ENCODE results near the gene NDUFB3.
"Not testable (repeated sequence)": the region's sequence is repeated elsewhere in the genome, so short reads cannot be mapped to it uniquely, and the experiment has no call there.

NDUFB3 gene

DNA sequence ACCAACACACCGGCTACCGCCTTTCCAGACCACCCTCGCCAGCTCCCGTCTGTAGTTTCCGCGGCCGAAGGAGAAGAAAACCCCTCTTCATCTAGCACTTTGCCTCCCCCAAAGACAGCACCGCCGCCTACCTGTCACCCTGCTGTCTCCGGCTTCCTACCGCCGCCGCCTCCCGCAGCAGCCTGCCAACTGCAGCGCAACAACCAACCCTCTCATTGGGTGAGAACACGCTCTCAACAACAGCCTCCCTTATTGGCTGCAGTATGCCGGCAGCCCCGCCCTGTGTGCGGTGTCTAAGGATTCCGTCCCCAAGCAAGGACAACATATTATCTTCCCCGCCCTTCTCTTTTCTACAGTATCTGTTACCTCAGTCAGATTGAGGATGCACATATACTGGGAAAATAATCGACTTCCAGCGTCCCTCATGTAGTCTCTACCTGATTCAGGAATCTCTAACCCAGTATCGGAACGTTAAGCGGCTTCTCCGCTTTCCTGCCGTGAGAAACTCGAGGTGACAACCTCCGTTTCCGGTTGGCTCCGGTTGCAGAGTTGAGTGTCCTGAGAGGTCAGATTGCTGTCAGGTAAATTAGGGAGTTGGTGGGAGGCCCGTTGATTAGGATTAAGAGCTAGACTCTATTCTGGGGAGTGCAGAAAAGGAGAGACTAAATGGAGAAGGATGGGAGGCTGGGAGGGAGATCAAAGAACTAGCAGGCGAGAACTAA lies at the start of gene NDUFB3, which contains the start of gene HYCC2:
Gene NDUFB3, plus strand, starts transcription at position 523 of the 722 bp plus-strand sequence. CDS start 6,882 bp downstream, outside the sequence.
Gene HYCC2, minus strand, starts transcription at position 193 of the 722 bp plus-strand sequence. CDS start 47,662 bp downstream, outside the sequence.
- Mint-ChIP-seq H3K36me3 (ENCODE audit: low read depth) (peaks cover 3% of the 10 kb centered on the region), H3K27ac (peak within 1 kb of the TSS; percentile 92), H3K4me3 (peak within 1 kb of the TSS; percentile 89), H3K4me1 (peaks cover 58% of the 10 kb centered on the region), H3K9me3 (no peaks in the 10 kb centered on the region), H3K27me3 (no peaks in the 10 kb centered on the region)
- peak; percentile 99 for ATAC-seq
- DNase-seq = peak; percentile 89

DNA sequence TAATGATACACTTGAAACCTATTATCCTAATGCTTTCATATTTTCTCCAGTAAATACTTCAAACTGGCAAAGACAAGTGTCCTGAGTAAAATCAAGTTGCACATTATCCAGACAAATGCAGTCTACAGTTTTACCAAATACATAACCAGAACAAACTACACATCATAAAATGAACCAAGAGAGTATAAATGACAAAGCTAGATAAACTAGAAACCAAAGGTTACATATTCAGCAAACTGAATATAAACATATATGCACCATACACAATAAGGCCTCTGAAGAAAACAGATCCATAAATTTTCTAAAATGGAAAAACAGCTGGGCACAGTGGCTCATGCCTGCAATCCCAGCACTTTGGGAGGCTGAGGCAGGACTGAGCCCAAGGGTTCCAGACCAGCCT lies 47.3 kb upstream of the NDUFB3 start:
- Mint-ChIP-seq H3K4me1 (peaks cover 26% of the 10 kb centered on the region), H3K4me3 (no peak overlapping the region), H3K27ac (no peak overlapping the region), H3K27me3 (no peaks in the 10 kb centered on the region), H3K9me3 (no peaks in the 10 kb centered on the region), H3K36me3 (ENCODE audit: low read depth) (peaks cover 33% of the 10 kb centered on the region)
- no peak for ATAC-seq
- no peak for DNase-seq

DNA sequence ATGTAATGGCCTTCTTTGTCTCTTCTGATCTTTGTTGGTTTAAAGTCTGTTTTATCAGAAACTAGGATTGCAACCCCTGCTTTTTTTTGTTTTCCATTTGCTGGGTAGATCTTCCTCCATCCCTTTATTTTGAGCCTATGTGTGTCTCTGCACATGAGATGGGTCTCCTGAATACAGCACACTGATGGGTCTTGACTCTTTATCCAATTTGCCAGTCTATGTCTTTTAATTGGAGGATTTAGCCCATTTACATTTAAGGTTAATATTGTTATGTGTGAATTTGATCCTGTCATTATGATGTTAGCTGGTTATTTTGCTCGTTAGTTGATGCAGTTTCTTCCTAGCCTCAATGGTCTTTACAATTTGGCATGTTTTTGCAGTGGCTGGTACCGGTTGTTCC lies 37.4 kb upstream of the NDUFB3 start:
- H3K27me3 Mint-ChIP-seq, H3K27ac Mint-ChIP-seq, DNase-seq, H3K4me3 Mint-ChIP-seq, ATAC-seq, H3K4me1 Mint-ChIP-seq: not testable (repeated sequence)
- Mint-ChIP-seq H3K9me3 (peaks cover 17% of the 10 kb centered on the region), H3K36me3 (ENCODE audit: low read depth) (peaks cover 39% of the 10 kb centered on the region)

DNA sequence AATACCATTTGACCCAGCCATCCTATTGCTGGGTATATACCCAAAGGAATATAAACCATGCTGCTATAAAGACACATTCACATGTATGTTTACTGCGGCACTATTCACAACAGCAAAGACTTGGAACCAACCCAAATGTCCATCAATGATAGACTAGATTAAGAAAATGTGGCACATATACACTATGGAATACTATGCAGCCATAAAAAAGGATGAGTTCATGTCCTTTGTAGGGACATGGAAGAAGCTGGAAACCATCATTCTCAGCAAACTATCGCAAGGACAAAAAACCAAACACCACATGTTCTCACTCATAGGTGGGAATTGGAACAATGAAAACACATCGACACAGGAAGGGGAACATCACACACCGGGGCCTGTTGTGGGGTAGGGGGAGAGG lies 33.4 kb upstream of the NDUFB3 start:
- H3K36me3 Mint-ChIP-seq (ENCODE audit: low read depth) = peaks cover 39% of the 10 kb centered on the region
- not testable (repeated sequence) for H3K27me3 Mint-ChIP-seq, ATAC-seq, H3K27ac Mint-ChIP-seq, H3K4me3 Mint-ChIP-seq, H3K4me1 Mint-ChIP-seq, DNase-seq
- peaks cover 17% of the 10 kb centered on the region for H3K9me3 Mint-ChIP-seq

DNA sequence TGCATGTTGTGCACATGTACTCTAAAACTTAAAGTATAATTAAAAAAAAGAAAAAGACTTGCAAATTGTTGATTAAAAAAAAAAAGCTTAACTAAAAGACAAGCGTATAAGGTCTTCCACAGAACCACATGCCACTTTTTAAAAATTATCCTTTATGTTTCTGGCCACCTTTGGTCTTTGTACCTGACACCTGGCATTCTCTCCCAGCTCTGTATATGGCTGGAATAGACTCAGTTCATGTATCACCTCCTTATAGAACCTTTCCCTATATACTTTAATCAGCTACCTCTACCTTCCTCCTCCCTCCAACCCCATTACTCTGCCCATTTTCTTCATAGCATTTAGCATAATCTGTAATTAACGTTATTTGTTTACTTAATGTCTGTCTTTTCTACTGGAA lies 32.9 kb upstream of the NDUFB3 start:
- Mint-ChIP-seq H3K4me1 (peaks cover 5% of the 10 kb centered on the region), H3K9me3 (peaks cover 17% of the 10 kb centered on the region), H3K27ac (no peak overlapping the region), H3K36me3 (ENCODE audit: low read depth) (peaks cover 42% of the 10 kb centered on the region), H3K4me3 (no peak overlapping the region), H3K27me3 (no peaks in the 10 kb centered on the region)
- no peak for DNase-seq
- no peak for ATAC-seq

DNA sequence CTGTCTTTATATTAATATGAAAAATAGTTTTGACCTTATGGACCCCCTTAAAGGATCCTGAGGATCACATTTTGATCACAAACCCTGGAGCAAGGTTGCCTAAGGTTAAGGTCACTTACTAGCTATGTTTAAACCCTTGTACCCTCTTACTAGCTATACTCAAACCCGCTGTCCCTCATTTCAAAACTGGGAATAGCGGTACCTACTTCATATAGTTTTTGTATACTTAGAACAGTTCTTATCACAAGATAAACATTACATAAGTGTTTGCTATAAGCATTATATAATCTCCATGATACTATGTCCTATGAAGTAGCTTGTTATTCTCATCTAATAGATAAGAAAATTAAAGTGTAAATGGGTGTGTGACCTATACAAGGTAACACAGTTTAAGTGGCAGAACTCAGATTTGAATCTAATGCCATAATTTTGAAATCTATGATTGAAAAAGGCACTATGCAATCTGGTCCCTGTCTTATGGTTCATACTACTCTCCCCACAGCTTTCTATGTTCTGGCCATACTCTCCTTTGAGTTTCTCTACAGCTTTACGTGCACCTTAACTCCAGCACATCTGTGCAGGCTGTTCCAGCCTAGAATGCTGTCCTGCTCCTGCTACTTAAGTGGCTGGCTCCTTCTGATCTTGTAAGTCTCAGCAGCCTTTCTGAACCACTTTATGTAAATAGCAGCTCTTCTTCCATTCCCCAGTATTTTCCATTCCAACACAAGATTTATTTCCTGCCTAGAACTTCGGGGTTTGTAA lies 30.8 kb upstream of the NDUFB3 start:
- peaks cover 11% of the 10 kb centered on the region for H3K9me3 Mint-ChIP-seq

DNA sequence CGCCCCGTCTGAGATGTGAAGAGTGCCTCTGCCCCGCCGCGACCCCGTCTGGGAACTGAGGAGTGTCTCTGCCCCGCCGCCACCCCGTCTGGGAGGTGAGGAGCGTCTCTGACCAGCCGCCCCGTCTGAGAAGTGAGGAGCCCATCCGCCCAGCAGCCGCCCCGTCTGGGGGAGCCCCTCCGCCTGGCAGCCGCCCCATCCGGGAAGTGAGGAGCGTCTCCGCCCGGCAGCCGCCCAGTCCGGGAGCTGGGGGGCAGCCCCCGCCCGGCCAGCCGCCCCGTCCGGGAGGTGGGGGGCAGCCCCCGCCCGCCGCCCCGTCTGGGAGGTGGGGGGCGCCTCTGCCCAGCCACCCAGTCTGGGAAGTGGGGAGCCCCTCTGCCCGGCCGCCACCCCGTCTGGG lies 29.4 kb upstream of the NDUFB3 start:
- not testable (repeated sequence) for H3K4me1 Mint-ChIP-seq, H3K27me3 Mint-ChIP-seq, H3K27ac Mint-ChIP-seq, ATAC-seq, DNase-seq, H3K4me3 Mint-ChIP-seq
- Mint-ChIP-seq H3K9me3 (peaks cover 14% of the 10 kb centered on the region), H3K36me3 (ENCODE audit: low read depth) (peaks cover 37% of the 10 kb centered on the region)

More for the DNA sequence above, 30.8 kb upstream of the NDUFB3 start:
- H3K27ac Mint-ChIP-seq = no peak overlapping the region
- H3K4me1 Mint-ChIP-seq = peaks cover 5% of the 10 kb centered on the region
- DNase-seq = no peak
- ATAC-seq = no peak
- H3K27me3 Mint-ChIP-seq = no peaks in the 10 kb centered on the region
- peaks cover 35% of the 10 kb centered on the region for H3K36me3 Mint-ChIP-seq (ENCODE audit: low read depth)
- no peak overlapping the region for H3K4me3 Mint-ChIP-seq

DNA sequence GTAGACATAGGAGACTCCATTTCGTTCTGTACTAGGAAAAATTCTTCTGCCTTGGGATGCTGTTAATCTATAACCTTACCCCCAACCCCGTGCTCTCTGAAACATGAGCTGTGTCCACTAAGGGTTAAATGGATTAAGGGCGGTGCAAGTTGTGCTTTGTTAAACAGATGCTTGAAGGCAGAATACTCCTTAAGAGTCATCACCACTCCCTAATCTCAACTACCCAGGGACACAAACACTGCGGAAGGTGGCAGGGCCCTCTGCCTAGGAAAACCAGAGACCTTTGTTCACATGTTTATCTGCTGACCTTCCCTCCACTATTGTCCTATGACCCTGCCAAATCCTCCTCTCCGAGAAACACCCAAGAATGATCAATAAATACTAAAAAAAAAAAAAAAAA lies 28.8 kb upstream of the NDUFB3 start:
- H3K36me3 Mint-ChIP-seq (ENCODE audit: low read depth) = peaks cover 38% of the 10 kb centered on the region
- not testable (repeated sequence) for H3K4me3 Mint-ChIP-seq, ATAC-seq, DNase-seq, H3K27ac Mint-ChIP-seq, H3K4me1 Mint-ChIP-seq, H3K27me3 Mint-ChIP-seq
- peaks cover 17% of the 10 kb centered on the region for H3K9me3 Mint-ChIP-seq

DNA sequence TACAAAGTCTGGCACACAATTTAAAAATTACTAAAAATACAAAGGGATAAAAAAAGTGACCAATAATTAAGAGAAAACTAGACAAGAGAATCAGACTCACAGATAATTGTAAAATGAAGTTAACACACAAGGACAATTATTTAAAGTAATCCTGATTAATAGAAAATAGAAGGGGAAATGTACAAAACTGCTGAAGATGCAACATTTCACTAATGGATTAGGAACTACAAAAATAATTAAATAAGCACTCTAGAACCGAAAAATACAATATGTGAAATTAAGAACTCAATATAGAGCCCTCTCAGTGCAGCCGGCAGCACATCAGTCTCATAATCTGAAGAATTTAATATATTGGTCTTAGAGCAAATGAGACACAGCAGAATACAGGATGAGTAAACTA lies 24.9 kb upstream of the NDUFB3 start:
- Mint-ChIP-seq H3K36me3 (ENCODE audit: low read depth) (peaks cover 35% of the 10 kb centered on the region), H3K4me3 (no peak overlapping the region), H3K4me1 (peaks cover 3% of the 10 kb centered on the region), H3K27me3 (no peaks in the 10 kb centered on the region), H3K27ac (no peak overlapping the region), H3K9me3 (peaks cover 7% of the 10 kb centered on the region)
- no peak for ATAC-seq
- no peak for DNase-seq

DNA sequence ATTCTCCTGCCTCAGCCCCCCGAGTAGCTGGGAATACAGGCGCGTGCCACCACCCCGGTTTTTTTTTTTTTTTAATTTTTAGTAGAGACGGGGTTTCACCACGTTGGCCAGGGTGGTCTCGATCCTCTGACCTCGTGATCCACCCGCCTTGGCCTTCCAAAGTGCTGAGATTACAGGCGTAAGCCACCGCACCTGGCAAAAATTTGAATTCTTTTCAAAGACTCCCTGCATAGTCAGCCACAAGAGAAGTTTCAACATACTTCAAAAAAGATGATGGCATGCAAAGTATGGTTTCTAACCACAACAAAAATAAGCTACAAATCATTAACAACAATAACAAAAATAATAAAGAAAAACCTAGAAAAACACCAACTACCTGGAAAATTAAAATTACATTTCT lies 22.3 kb upstream of the NDUFB3 start:
- no peaks in the 10 kb centered on the region for H3K27me3 Mint-ChIP-seq
- H3K27ac Mint-ChIP-seq = no peak overlapping the region
- ATAC-seq (no peak), DNase-seq (no peak)
- H3K36me3 Mint-ChIP-seq (ENCODE audit: low read depth) = peaks cover 24% of the 10 kb centered on the region
- peaks cover 7% of the 10 kb centered on the region for H3K4me1 Mint-ChIP-seq
- H3K9me3 Mint-ChIP-seq = peaks cover 7% of the 10 kb centered on the region
- H3K4me3 Mint-ChIP-seq = no peak overlapping the region

DNA sequence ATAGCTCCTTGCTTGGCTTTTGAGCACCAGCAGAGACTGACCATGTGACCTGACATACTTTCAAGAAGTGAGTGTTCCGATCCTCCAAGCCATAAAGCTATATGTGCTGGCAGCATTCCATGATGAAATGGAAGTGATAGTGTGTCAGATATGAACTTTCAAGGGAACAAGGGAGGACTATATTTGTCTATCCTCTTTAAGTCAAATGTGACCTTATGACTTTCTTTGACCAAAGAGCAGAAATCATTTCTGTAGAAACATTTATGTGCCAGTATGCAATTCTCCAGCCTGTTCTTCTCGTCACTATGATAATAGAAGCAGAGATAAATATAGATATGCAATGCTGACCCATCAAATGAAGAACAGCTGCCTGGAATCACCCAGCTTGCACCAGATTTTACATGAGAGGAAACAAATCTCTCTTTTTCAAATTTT lies 14.7 kb upstream of the NDUFB3 start:
- Mint-ChIP-seq H3K4me1 (peaks cover 34% of the 10 kb centered on the region), H3K4me3 (no peak overlapping the region), H3K36me3 (ENCODE audit: low read depth) (peaks cover 10% of the 10 kb centered on the region), H3K27me3 (no peaks in the 10 kb centered on the region), H3K9me3 (no peaks in the 10 kb centered on the region), H3K27ac (no peak overlapping the region)
- no peak for DNase-seq
- no peak for ATAC-seq

DNA sequence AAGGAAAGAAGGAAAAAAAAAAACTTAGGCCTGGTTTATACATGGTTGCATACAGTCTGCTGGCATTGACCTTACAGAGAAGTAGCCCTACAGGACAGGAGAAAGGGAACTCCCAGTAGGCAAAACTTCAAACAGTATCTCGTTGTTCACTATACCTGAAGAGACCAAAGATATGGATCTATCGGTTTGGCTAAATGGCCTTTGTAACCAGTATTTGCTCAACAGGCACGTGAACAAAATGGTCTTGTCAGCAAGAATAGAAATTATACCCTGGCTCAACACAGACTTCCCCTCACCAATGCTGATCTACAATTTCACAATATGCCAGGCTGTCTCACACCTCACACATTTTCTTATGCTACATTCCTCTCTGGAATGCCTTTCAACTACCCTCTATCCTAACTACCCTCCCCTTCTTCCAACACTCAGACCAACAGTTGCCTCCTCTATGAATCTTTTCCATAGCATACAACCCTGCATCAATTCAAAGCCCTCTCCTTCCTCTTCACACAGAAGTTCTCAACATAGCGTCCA lies 14.0 kb upstream of the NDUFB3 start:
- peaks cover 10% of the 10 kb centered on the region for H3K36me3 Mint-ChIP-seq (ENCODE audit: low read depth)
- no peak overlapping the region for H3K4me3 Mint-ChIP-seq
- DNase-seq (no peak), ATAC-seq (no peak)
- no peaks in the 10 kb centered on the region for H3K27me3 Mint-ChIP-seq
- H3K27ac Mint-ChIP-seq = peak overlapping the region; percentile 2
- H3K9me3 Mint-ChIP-seq = no peaks in the 10 kb centered on the region
- H3K4me1 Mint-ChIP-seq = peaks cover 31% of the 10 kb centered on the region

DNA sequence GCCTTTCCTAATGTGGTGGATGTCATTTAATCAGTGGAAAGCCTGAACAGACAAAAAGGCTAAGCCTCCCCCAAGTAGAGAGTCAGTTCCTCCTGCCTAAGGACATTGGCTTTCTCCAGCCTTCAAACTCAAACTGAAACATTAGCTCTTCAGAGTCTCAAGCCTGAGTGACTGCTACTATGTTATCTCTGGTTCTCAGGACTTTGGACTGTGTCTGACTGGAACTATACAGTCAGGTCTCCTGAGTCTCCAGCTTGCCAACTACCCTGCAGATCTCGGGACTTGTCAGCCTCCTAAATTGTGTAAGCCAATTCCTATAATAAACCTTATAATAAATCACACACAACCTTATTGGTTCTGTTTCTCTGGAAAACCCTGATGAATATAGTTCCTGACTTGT lies 12.9 kb upstream of the NDUFB3 start:
- Mint-ChIP-seq H3K27me3 (peaks cover 3% of the 10 kb centered on the region), H3K36me3 (ENCODE audit: low read depth) (peaks cover 20% of the 10 kb centered on the region), H3K9me3 (peaks cover 9% of the 10 kb centered on the region), H3K4me1 (peaks cover 42% of the 10 kb centered on the region), H3K4me3 (no peak overlapping the region), H3K27ac (no peak overlapping the region)
- DNase-seq (no peak), ATAC-seq (peak; percentile 33)

DNA sequence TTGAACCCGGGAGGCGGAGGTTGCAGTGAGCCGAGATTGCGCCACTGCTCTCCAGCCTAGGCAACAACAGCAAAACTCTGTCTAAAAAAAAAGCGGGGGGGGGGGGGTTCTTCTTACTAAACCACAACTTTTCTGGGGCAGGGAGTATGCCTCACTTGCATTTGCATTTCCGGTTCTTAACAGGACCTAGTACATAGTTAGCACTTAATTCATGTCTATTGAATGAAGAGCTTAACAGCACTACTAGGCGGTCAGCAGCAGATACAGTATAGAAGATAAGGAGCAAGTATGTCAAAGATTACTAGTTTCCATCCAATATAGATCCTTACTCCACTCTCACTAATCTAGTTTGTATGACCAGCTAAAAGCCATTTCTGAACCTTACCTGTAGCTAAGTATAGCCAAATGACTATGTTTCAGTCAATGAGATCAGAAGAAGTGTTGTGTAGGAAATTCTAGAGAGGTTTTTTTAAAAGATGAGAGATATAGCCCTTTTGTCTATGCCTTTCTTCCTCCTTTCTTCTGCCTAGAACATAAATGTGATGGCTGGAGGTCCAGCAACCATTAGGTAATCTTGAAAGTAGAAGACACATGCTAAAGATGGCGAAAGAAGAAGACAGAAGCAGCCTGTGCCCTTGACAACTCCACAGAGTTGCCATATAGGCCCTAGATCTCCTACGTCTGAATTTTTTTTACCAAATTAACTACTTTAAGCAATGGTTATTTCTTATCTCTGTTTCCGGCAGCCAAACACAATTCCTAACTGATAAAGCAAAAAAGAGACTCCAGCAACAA lies 11.6 kb upstream of the NDUFB3 start:
- Mint-ChIP-seq H3K27ac (no peak overlapping the region), H3K4me1 (peaks cover 47% of the 10 kb centered on the region)
- ATAC-seq = no peak

More for the DNA sequence above, 11.6 kb upstream of the NDUFB3 start:
- DNase-seq = no peak
- no peak overlapping the region for H3K4me3 Mint-ChIP-seq
- H3K27me3 Mint-ChIP-seq = peaks cover 3% of the 10 kb centered on the region
- peaks cover 9% of the 10 kb centered on the region for H3K9me3 Mint-ChIP-seq
- H3K36me3 Mint-ChIP-seq (ENCODE audit: low read depth) = peaks cover 23% of the 10 kb centered on the region
